Colonic mucosa (tissue), 4 donors: ENCODE data around the gene FBXL13. TPM values are rescaled to one million over a fixed set of nuclear protein-coding genes. Genes with fewer than 3 reads are reported as not detected.

Source experiments
- DNase-seq: peaks from one replicate; pipeline ENCODE4 v3.0.0-alpha.2; 2020
- H3K27ac ChIP-seq: fragments of 200-600 bp; one replicate; pipeline ENCODE4 v1.8.0; 2021
- H3K27me3 ChIP-seq: fragments of 200-600 bp; one replicate; pipeline ENCODE4 v1.8.0; 2021
- H3K36me3 ChIP-seq: fragments of 200-600 bp; one replicate; pipeline ENCODE4 v1.8.0; 2021
- H3K4me1 ChIP-seq: fragments of 200-600 bp; one replicate; pipeline ENCODE4 v1.8.0; 2021; ENCODE audit warnings: mild to moderate bottlenecking
- H3K4me3 ChIP-seq: fragments of 200-600 bp; one replicate; pipeline ENCODE4 v1.8.0; 2021
- H3K9ac ChIP-seq, 2 donors: one replicate each; pipeline ENCODE4 v1.7.0; 2013; ENCODE audit warnings: control low read depth in 2 of 2, low read depth in 2 of 2, low read length in 2 of 2
- H3K9me3 ChIP-seq: fragments of 200-600 bp; one replicate; pipeline ENCODE4 v1.8.0; 2021
- CTCF ChIP-seq: fragments of 200-600 bp; IDR thresholded peaks from one replicate; pipeline ENCODE4 v1.8.0; 2022; ENCODE audit warnings: antibody characterized with exemption, mild to moderate bottlenecking
- intact Hi-C: fragments of 100-400 bp; cut with DNase I; formaldehyde crosslinking; loops from one replicate; pipeline ENCODE4 v1.14.1; 2022
- total RNA-seq, 2 donors: library from RNA; stranded (reverse); fragmentation: NEBNext Ultra II Directional in 1 of 2; extraction: Animal tissue kit (Norgen Biotek cat#: 25700) in 1 of 2; gene quantifications; one replicate each; pipeline ENCODE4 v1.2.1, GENCODE V29; 2021
- donor health status: healthy.
- donor health status: DM: no; HTN: no; CAD: no.
- donor health status: DM: no; HTN: no; CAD: no.

The FBXL13 gene
- total RNA-seq, 2 donors from 2014 or later: 0.17 to 0.64 TPM

GRCh38 chr7:102891693-102892261 lies 182.8 kb downstream of the FBXL13 start:
- TF ChIP-seq CTCF: no peak
- Histone ChIP-seq H3K9ac (no peak overlapping the region), H3K27ac (no peak overlapping the region), H3K4me1 (no peaks in the 10 kb centered on the region), H3K27me3 (no peaks in the 10 kb centered on the region), H3K4me3 (no peak overlapping the region), H3K36me3 (no peaks in the 10 kb centered on the region), H3K9me3 (no peaks in the 10 kb centered on the region)
- no peak for DNase-seq
- intact Hi-C loops: no loop called here

DNA sequence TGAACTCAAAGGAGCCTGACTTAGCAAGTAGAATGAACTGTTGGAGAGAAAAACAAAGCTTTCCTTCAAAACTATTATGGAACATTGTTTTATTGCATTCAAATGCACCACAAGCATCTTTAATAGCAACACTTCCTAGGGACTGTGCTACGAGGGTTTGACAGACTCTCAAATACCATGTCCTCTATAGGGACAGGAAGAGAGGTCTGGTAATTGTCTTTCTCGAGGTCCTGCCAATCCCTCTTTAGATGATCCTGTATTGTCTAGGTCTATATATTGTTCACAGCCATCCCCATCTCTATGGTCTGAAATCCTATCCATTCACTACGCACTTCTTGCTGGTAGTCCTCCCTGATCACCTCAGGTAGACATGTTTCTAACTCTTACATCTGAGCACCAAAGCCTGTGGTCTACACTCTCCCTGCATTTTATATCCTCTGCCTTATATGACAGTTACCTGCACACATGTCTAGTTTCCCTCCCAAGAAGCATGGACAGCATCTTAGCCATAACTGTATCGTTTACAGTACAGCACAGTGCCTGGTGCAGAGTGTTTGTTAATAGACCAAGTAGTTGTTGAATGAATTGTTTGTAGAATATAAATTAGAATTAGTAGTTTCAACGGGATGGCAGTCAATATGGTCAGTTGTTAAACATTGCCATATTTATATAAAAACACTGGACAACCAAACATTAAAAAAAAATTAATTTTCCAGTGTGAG lies 183.5 kb downstream of the FBXL13 start:
- H3K27ac ChIP-seq: no peak overlapping the region
- no peaks in the 10 kb centered on the region for H3K4me1 ChIP-seq
- TF ChIP-seq CTCF: no peak
- no peak overlapping the region for H3K4me3 ChIP-seq
- no peak for DNase-seq
- H3K27me3 ChIP-seq: no peaks in the 10 kb centered on the region
- H3K9me3 ChIP-seq: no peaks in the 10 kb centered on the region
- H3K36me3 ChIP-seq: no peaks in the 10 kb centered on the region
- H3K9ac ChIP-seq: no peak overlapping the region
- intact Hi-C loops: no loop called here

- Histone ChIP-seq H3K4me1 (no peaks in the 10 kb centered on the region), H3K4me3 (no peak overlapping the region), H3K9me3 (no peaks in the 10 kb centered on the region), H3K9ac (no peak overlapping the region), H3K27me3 (no peaks in the 10 kb centered on the region), H3K27ac (no peak overlapping the region), H3K36me3 (no peaks in the 10 kb centered on the region)
- DNase-seq: no peak
- intact Hi-C loops: no loop called here
- no peak for TF ChIP-seq CTCF
Measured at GRCh38 chr7:102890292-102890970, 184.2 kb downstream of the FBXL13 start.

DNA sequence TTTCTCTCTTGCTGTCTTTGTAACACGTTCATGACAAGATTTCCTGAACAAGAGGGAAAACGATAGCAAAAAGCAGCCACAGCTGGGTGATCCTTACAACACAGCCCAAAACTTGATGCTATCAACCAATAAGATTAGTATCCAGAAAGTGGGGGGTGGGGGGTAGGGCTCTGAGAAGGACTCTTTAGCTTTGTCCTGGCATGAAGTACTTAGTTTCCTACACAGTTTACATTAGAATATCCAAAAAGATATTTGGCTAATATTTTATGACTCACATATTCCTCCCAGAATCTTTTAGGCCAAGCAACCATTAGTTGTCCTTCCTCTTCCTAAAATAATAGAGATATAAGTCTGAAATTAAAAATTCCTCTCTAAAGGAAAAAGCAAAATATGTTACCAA lies 184.7 kb downstream of the FBXL13 start:
- DNase-seq: no peak
- Histone ChIP-seq H3K9ac (no peak overlapping the region), H3K9me3 (no peaks in the 10 kb centered on the region), H3K4me3 (no peak overlapping the region), H3K27ac (no peak overlapping the region), H3K4me1 (no peaks in the 10 kb centered on the region), H3K27me3 (no peaks in the 10 kb centered on the region), H3K36me3 (no peaks in the 10 kb centered on the region)
- TF ChIP-seq CTCF: no peak
- intact Hi-C loops: no loop called here

DNA sequence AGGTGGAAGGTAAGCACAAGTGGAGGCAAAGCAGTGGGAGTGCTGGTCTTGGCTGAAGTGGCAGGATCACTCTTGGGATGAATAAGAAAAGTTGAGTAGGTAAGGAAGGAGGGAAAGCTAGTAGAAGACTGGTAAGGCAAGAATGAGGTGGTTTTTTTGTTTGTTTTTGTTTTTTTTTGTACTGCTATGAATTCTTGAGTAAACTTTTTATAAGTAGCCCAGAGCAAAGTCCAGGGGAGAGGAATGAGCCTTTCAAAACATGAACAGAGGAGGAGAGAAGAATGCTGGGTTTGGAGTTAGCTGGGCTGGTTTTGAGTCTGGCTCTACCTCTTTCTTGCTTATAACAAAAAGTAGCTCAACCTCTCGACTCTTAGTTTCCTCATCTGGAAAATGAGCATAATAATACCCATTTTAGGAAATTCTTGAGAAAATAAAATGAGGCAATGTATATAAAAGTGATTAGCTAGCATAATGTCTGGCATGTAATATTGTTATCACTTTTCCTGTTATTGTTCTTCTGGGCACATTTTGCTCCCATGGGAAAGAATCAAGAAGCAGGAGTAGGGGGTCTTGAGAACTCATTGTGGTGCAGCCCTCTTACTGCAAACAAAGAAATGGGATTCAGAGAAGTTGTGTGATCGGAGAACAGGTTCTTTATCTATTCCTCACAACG lies 185.9 kb downstream of the FBXL13 start:
- Histone ChIP-seq H3K27me3 (no peaks in the 10 kb centered on the region), H3K36me3 (no peaks in the 10 kb centered on the region), H3K9me3 (no peaks in the 10 kb centered on the region), H3K27ac (no peak overlapping the region), H3K4me1 (no peaks in the 10 kb centered on the region), H3K9ac (no peak overlapping the region), H3K4me3 (no peak overlapping the region)
- DNase-seq: no peak
- TF ChIP-seq CTCF: no peak
- intact Hi-C loops: no loop called here
